GM12892 (cell line): ENCODE results near the gene ACSL6.
"Not testable (repeated sequence)": the region's sequence is repeated elsewhere in the genome, so short reads cannot be mapped to it uniquely, and the experiment has no call there.

ENCODE experiments used
- DNase-seq: peaks from one replicate; pipeline ENCODE4 v3.0.0; 2011; ENCODE audit not compliant: insufficient read length
- FAIRE-seq: peaks from 2 replicates; lab custom pipeline; 2011; peaks lifted over from hg19 to GRCh38; lab: Jason Lieb, UNC
- POLR2A ChIP-seq: IDR thresholded peaks from 2 replicates; pipeline ENCODE4 v1.6.1; 2011; ENCODE audit warnings: low read depth, low read length, control low read depth
- POLR2AphosphoS5 ChIP-seq: IDR thresholded peaks from 2 replicates; pipeline ENCODE4 v1.6.1; 2011; ENCODE audit warnings: low read depth, low read length, control low read depth
- TAF1 ChIP-seq: IDR thresholded peaks from 2 replicates; pipeline ENCODE4 v1.6.1; 2011; ENCODE audit warnings: low read depth, mild to moderate bottlenecking, control low read depth, low read length, borderline replicate concordance

Gene ACSL6

DNA sequence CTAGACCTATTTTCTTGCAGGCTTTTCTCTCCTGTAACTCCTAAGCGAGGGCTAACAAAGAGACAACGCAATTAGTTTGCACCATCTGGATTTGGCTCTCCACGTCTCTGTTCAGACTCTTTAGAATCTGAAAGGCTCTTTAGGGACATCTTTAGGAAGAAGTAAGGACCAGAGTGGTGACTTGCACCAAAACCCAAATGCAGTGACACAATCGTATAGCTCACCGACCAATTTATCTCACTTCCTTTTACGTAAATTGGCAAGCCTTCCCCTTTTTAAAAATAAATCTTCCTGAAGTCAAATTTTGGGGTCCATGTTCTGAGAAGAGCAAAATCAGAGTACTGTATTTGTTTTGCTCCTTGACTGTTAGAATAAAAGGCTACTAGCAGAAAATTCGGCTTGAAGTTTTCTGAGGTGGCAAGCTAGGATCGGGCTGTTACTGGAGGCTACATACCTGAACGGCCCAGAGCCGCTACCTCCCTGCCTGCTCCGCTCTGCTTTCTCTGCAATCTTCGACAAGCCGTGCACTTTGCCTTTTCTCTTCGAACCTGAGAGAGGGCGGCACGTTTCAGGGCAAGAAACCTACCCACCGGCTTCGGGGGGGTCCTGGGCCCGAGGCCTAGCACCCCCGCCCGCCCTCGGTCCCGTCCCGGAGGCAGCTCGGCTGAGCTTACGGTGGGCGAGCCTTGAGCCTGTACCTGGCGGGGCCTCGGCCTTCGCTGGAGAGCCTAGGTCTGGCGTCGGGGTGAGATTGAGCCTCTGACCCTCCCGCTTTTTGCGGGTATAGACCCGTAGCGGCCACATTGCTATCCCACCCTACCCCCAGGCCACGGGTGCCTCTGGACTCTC lies 66.5 kb downstream of the ACSL6 start:
- no peak for TF ChIP-seq TAF1
- TF ChIP-seq POLR2AphosphoS5: no peak
- TF ChIP-seq POLR2A: no peak
- FAIRE-seq: no peak
- DNase-seq: no peak

DNA sequence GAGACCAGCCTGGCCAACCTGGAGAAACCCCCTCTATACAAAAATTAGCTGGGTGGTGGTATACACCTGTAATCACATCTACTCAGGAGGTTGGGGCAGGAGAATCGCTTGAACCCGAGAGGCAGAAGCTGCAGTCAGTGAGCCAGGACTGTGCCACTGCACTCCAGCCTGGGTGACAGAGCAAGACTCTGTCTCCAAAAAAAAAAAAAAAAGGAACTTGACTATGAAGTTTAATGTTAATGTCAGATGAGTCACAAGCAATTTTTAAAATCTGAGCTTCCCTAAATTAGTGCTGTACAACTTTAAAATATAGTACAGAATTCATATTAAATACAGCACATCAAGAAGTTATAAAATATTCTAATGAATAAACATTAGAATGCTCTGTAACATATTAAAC lies 67.5 kb downstream of the ACSL6 start:
- FAIRE-seq: no peak
- TF ChIP-seq POLR2A: no peak
- no peak for TF ChIP-seq TAF1
- no peak for DNase-seq

DNA sequence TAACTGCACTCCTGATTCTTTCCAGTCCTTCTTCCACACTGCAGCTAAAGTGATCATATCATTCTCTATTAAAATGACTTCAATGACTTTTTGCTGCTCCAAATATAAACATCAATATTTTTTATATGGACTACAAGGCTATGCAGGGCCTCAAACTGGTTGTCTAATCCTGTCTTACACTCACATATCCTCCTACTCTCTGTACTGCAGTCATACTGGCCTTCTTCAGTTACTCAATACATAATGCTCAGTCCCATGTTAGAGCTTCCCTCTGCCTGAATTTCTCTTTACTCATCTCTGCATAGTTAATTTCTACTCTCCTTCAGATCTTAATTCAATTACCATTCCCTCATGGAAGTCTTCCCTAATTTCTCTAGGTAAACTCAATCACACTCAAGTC lies 69.4 kb downstream of the ACSL6 start:
- TF ChIP-seq POLR2A (no peak), POLR2AphosphoS5 (no peak), TAF1 (no peak)
- DNase-seq (no peak), FAIRE-seq (no peak)

DNA sequence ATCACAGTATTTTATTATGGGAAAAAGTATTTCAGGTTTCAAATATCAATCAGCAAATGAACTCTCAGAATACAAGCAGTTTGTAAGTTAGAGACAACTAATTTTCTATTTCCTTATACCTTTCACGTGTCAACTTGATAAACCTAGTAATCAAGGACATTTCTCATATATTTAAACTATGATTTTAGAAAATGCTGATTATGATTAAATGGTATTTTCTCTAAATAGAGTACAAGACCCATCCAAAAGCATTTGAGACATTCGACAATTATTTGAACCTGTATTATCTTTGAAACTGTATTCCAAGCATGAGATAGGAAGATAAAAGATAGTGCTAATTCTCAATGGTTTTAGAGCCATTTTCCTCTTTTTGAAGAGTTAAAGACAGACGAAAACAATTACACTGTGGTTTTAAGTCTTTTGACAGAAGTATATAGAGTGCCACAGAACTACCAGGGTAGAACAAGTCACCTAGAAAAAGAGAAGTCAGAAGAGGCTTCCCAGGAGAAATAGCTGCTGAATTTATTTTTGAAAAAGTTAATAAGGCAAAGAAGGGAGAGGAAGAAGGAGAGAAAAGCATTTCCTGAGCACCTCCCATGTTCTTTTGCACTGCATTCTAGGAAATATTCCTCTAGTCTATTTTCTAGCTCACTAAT lies 71.6 kb downstream of the ACSL6 start:
- TF ChIP-seq TAF1 (no peak), POLR2A (no peak), POLR2AphosphoS5 (no peak)
- no peak for DNase-seq
- no peak for FAIRE-seq

DNA sequence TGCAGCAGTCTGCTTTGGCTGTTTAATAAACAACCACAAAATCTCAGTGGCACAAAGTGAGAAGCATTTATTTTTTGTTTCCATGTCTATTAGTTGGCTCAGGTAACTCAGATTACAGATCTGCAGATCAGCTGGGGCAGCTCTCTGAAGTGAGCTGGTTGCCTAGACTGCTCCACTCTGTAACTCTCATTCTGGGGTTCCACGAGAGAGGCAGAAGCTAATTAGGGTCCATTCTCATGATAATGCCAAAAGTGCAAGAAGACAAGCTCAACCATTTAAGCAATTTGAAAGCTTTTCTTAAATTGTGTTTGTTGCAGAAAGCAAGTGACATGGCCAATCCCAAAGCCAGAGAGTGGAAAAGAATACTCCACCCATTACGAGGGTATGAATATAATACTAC lies 79.2 kb downstream of the ACSL6 start:
- no peak for FAIRE-seq
- no peak for DNase-seq
- TF ChIP-seq TAF1 (no peak), POLR2A (no peak), POLR2AphosphoS5 (no peak)

DNA sequence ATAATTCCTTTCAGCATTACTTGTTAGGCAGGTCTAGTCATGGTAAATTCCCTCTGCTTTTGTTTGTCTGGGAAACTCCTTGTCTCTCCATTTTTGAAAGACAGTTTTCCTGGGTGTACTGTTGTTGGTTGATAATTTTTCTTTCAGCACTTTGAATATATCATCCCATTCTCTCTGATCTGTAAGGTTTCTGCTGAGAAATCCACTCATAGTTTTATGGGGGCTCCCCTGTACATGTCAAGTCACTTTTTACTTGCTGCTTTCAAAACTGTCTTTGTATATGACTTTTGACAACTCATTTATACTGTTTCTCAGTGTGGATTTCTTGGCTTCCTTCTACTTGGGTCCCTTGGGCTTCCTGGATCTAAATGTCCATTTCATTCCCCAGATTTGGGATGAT lies 82.5 kb downstream of the ACSL6 start:
- TF ChIP-seq POLR2AphosphoS5 (no peak), POLR2A (no peak), TAF1 (no peak)
- DNase-seq: no peak
- no peak for FAIRE-seq

DNA sequence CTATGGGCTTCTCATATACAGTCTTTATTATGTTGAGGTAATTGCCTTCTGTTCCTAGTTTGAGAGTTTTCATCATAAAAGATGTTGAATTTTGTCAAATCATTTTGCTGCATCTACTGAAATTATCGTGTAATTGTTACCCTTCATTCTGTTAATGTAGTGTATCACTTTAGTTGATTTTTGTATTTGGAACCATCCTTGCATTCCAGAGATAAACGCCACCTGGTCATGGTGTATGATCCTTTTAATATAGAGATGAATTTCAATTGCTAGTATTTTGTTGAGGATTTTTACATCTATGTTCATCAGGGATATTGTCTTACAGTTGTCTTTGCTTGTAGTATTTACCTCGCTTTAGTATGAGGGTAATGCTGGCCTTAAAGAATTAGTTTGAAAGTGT lies 85.3 kb downstream of the ACSL6 start:
- no peak for FAIRE-seq
- TF ChIP-seq POLR2A: no peak
- no peak for TF ChIP-seq TAF1
- TF ChIP-seq POLR2AphosphoS5: no peak
- DNase-seq: no peak

DNA sequence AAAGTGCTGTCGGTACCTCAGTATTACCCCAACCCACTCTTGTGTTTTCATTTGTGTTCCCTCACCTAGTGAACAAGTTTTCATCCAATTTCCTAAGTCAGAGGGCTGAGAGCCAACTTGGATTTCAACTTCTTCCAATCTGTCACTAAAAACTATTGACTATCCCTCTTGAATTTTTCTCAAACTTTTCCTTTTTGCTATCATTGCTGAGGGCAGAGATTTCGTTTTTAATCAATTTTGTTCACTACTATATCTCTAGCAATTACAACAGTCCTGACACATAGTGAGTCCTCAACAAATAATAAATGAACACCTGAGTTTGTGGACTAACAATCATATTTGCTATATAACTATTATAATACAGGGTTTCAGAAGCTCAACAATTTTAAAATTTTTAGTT lies 95.0 kb downstream of the ACSL6 start:
- TF ChIP-seq POLR2AphosphoS5 (no peak), POLR2A (no peak)
- FAIRE-seq (no peak), DNase-seq (no peak)

DNA sequence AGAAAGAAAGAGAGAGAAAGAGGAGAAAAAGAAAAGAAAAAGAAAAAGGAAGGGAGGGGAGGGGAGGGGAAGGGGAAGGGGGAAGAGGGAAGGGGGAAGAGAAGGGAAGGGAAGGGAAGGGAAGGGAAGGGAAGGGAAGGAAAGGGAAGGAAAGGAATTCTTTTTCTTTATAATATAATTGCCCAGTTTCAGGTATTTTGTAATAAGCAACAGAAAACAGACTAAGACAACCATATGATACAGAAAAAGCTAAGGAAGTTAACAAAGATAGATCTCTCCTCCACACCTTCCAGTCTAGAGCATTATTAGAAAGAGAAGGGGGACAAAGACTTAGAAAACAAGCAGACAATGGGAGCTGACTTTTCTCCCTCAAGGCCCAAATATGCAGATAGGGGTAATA lies 97.0 kb downstream of the ACSL6 start:
- no peak for DNase-seq
- TF ChIP-seq TAF1: no peak
- no peak for TF ChIP-seq POLR2A
- TF ChIP-seq POLR2AphosphoS5: no peak
- FAIRE-seq: no peak

DNA sequence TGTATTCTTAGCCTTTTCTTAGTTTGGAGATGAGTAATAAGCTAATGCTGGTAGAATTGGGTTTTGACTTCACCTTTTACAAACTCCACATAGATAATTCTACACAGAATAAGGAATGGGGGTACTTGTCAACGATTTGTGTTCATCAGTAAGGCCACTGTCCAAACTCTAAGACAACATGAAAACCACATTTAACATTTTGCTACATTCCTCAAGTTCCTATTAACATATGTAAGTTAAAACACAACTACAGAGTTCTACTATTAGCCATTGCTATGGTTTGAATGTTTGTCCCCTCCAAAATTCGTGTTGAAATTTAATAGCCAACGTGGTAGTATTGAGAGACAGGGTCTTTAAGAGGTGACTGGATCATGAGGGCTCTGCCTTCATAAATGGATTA lies 97.9 kb downstream of the ACSL6 start:
- FAIRE-seq: no peak
- no peak for TF ChIP-seq POLR2AphosphoS5
- no peak for DNase-seq

DNA sequence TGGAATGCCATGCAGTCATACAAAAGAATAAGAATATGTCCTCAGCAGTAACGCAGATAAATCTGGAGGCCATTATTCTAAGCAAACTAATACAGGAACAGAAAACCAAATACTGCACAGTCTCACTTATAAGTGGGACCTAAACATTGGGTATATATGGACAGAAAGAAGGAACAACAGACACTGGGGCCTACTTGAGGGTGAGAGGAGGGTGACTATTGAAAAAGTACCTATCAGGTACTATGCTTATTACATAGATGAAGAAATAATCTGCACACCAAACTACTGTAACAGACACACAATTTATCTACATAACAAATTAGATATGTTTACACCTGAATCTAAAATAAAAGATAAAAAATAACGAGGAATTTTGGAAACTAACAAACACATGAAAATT lies 104.8 kb downstream of the ACSL6 start:
- FAIRE-seq: no peak
- TF ChIP-seq TAF1: no peak
- no peak for DNase-seq

DNA sequence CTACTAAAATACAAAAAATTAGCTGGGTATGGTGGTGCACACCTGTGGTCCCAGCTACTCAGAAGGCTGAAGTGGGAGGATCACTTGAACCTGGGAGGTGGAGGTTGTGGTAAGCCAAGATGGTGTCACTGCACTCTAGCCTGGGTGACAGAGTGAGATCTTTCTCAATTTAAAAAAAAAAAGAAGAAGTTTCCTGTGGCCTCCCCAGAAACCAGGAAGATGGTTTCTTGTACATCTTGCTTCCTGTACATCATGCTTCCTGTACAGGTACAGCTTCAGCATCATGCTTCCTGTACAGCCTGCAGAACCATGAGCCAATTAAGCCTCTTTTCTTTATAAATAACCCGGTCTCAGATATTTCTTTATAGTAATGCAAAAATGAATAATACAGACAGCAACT lies 109.2 kb downstream of the ACSL6 start:
- not testable (repeated sequence) for DNase-seq, FAIRE-seq
